MM.1S (cell line): ENCODE data around the gene NEK2.

Experiments
- CTCF ChIP-seq: fragments of 300-600 bp; sonication (generic); IDR thresholded peaks from 2 replicates; pipeline ENCODE4 v1.5.1; 2016; ENCODE audit warnings: antibody characterized with exemption, low read length, mixed read lengths
- EZH2 ChIP-seq: fragments of 300-600 bp; sonication (generic); optimal IDR thresholded peaks from 2 replicates; pipeline ENCODE3; 2017; ENCODE audit warnings: low read depth, mild to moderate bottlenecking, antibody characterized with exemption, low read length, mixed read lengths
- EZH2phosphoT487 ChIP-seq: fragments of 300-600 bp; sonication (generic); IDR thresholded peaks from 2 replicates; pipeline ENCODE4 v1.6.1; 2018; ENCODE audit warnings: antibody characterized with exemption, low read length

DNA sequence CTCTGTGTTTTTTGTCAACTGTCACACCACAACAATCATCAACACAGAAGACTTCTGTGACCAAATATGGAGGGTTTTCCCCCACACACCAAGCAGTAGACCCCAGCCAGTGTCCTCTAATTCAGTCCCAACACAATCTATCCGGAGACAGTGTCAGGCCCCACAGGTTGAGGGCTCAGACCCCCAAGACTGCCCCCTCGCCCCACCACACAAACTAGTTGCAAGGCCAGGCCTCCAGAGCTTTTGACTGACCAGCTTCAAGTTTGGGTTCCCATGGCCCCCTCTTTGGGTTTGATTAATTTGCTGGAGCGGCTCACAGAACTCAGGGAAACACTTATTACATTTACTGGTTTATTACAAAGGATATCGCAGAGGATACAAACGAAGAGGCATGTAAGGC lies 37.2 kb downstream of the NEK2 start:
- no peak for TF ChIP-seq CTCF
- TF ChIP-seq EZH2 = no peak
- no peak for TF ChIP-seq EZH2phosphoT487
